Suprapubic skin (tissue), 4 donors: ENCODE measurements around the gene SLC6A6. TPM values are rescaled to one million over a fixed set of nuclear protein-coding genes. Genes with fewer than 3 reads are reported as not detected.
A peak's percentile ranks its signal among the peaks of the same experiment; 100 is the strongest.

ENCODE experiments used
- DNase-seq, 2 donors: peaks; one replicate each; pipeline ENCODE4 v3.0.0-alpha.2; 2019; ENCODE audit warnings: low spot score in 2 of 2
- H3K27ac ChIP-seq: fragments of 200-600 bp; sonication (generic); one replicate; pipeline ENCODE4 v1.5.1; 2019
- H3K27me3 ChIP-seq: fragments of 200-600 bp; sonication (generic); one replicate; pipeline ENCODE4 v1.5.1; 2019
- H3K36me3 ChIP-seq: fragments of 200-600 bp; sonication (generic); one replicate; pipeline ENCODE4 v1.5.1; 2019
- H3K4me1 ChIP-seq: fragments of 200-600 bp; sonication (generic); one replicate; pipeline ENCODE4 v1.5.1; 2019
- H3K4me3 ChIP-seq: fragments of 200-600 bp; sonication (generic); one replicate; pipeline ENCODE4 v1.5.1; 2019; ENCODE audit warnings: mild to moderate bottlenecking
- H3K9me3 ChIP-seq: fragments of 200-600 bp; sonication (generic); one replicate; pipeline ENCODE4 v1.5.1; 2019
- CTCF ChIP-seq, 2 donors: fragments of 200-600 bp in 1 of 2; fragments of 450-650 bp in 1 of 2; sonication (generic) in 1 of 2; IDR thresholded peaks; one replicate each; pipeline ENCODE4 v1.5.1; 2016 to 2019; ENCODE audit warnings: antibody characterized with exemption in 2 of 2, mild to moderate bottlenecking in 1 of 2, moderate library complexity in 1 of 2
- EP300 ChIP-seq: sonication (generic); formaldehyde crosslinking; IDR thresholded peaks from one replicate; pipeline ENCODE4 v1.6.1; 2017; ENCODE audit warnings: antibody characterized with exemption
- POLR2A ChIP-seq, 2 donors: fragments of 450-650 bp; IDR thresholded peaks; one replicate each; pipeline ENCODE4 v1.6.1; 2017; ENCODE audit warnings: antibody characterized with exemption in 2 of 2, mild to moderate bottlenecking in 2 of 2, moderate library complexity in 2 of 2
- POLR2AphosphoS5 ChIP-seq, 3 donors: sonication (generic); formaldehyde crosslinking; IDR thresholded peaks; one replicate each; pipeline ENCODE4 v1.6.1; 2017; ENCODE audit warnings: antibody characterized with exemption in 3 of 3
- WGBS: methylation state at CpG from one replicate; pipeline ENCODE4 v1.1.5; 2018; 5-methylcytosine and 5-hydroxymethylcytosine counted together
- total RNA-seq, 4 donors: library from RNA; depleted of rRNA; stranded (reverse); fragments of >200 nt; gene quantifications; one replicate each; pipeline ENCODE4 v1.1.0, GENCODE V29; 2016

The SLC6A6 gene
- total RNA-seq, 4 donors from 2014 or later, result 85.4 to 149 (median 102) TPM

- TF ChIP-seq POLR2AphosphoS5 (IDR thresholded peaks at IDR 0.05) (no peak), POLR2A (IDR thresholded peaks at IDR 0.05) (no peak), EP300 (no peak), CTCF (IDR thresholded peaks at IDR 0.05) (no peak)
- WGBS, result 52% methylated on average over 9 of the region's 11 CpGs
- Histone ChIP-seq H3K4me3 (no peak overlapping the region), H3K27me3 (no peaks in the 10 kb centered on the region), H3K9me3 (no peaks in the 10 kb centered on the region), H3K36me3 (no peaks in the 10 kb centered on the region), H3K4me1 (peaks cover 74% of the 10 kb centered on the region), H3K27ac (no peak overlapping the region)
- no peak for DNase-seq
Measured at GRCh38 chr3:14373753-14374376, 28.5 kb upstream of the SLC6A6 start.

GRCh38 chr3:14374444-14374883 is 27.9 kb upstream of the SLC6A6 start:
- no peak for DNase-seq
- TF ChIP-seq CTCF (IDR thresholded peaks at IDR 0.05) (no peak), POLR2A (IDR thresholded peaks at IDR 0.05) (no peak), EP300 (no peak), POLR2AphosphoS5 (IDR thresholded peaks at IDR 0.05) (no peak)
- peaks cover 76% of the 10 kb centered on the region for H3K4me1 ChIP-seq
- H3K36me3 ChIP-seq, result no peaks in the 10 kb centered on the region
- H3K4me3 ChIP-seq, result no peak overlapping the region
- H3K27me3 ChIP-seq, result no peaks in the 10 kb centered on the region
- H3K9me3 ChIP-seq, result no peaks in the 10 kb centered on the region
- no peak overlapping the region for H3K27ac ChIP-seq
- WGBS, result 79% methylated on average over 4 of the region's 8 CpGs

- Histone ChIP-seq H3K9me3 (no peaks in the 10 kb centered on the region), H3K27ac (no peak overlapping the region), H3K27me3 (no peaks in the 10 kb centered on the region), H3K4me3 (no peak overlapping the region), H3K4me1 (peaks cover 69% of the 10 kb centered on the region), H3K36me3 (no peaks in the 10 kb centered on the region)
- TF ChIP-seq POLR2A (IDR thresholded peaks at IDR 0.05), result no peak
- no peak for TF ChIP-seq CTCF (IDR thresholded peaks at IDR 0.05)
- no peak for TF ChIP-seq POLR2AphosphoS5 (IDR thresholded peaks at IDR 0.05)
- no peak for TF ChIP-seq EP300
- DNase-seq, result no peak
- WGBS, result 85% methylated on average over 4 of the region's 4 CpGs
Measured at GRCh38 chr3:14375192-14375591, 27.2 kb upstream of the SLC6A6 start.

GRCh38 chr3:14376348-14377043 is 25.9 kb upstream of the SLC6A6 start:
- Histone ChIP-seq H3K4me3 (no peak overlapping the region), H3K27me3 (no peaks in the 10 kb centered on the region), H3K9me3 (no peaks in the 10 kb centered on the region), H3K27ac (no peak overlapping the region), H3K36me3 (no peaks in the 10 kb centered on the region), H3K4me1 (peaks cover 56% of the 10 kb centered on the region)
- TF ChIP-seq POLR2AphosphoS5 (IDR thresholded peaks at IDR 0.05) (no peak), EP300 (no peak), CTCF (IDR thresholded peaks at IDR 0.05) (no peak), POLR2A (IDR thresholded peaks at IDR 0.05) (no peak)
- no peak for DNase-seq
- WGBS, result 80% methylated on average over 3 of the region's 9 CpGs

- WGBS, result 90% methylated on average over 6 of the region's 6 CpGs
- DNase-seq, result no peak
- TF ChIP-seq POLR2AphosphoS5 (IDR thresholded peaks at IDR 0.05) (no peak), POLR2A (IDR thresholded peaks at IDR 0.05) (no peak), EP300 (no peak), CTCF (IDR thresholded peaks at IDR 0.05) (no peak)
- no peaks in the 10 kb centered on the region for H3K36me3 ChIP-seq
- no peaks in the 10 kb centered on the region for H3K27me3 ChIP-seq
- H3K27ac ChIP-seq, result peak overlapping the region; percentile 60
- no peaks in the 10 kb centered on the region for H3K9me3 ChIP-seq
- H3K4me1 ChIP-seq, result peaks cover 48% of the 10 kb centered on the region
- H3K4me3 ChIP-seq, result no peak overlapping the region
Measured at GRCh38 chr3:14377044-14377837, 25.2 kb upstream of the SLC6A6 start.
